Loucy (cell line): ENCODE results near the gene APOE.

Experiments
- H2AFZ ChIP-seq: fragments of 200-600 bp; sonication (generic); 2 replicates; pipeline ENCODE4 v1.6.0; 2016; ENCODE audit warnings: antibody characterized with exemption, mild to moderate bottlenecking, low read length, moderate library complexity
- H3F3A ChIP-seq: fragments of 200-600 bp; 2 replicates; pipeline ENCODE4 v1.6.0; 2016; ENCODE audit warnings: antibody characterized with exemption, low read depth, mild to moderate bottlenecking
- H3K27me3 ChIP-seq: fragments of 200-600 bp; sonication (generic); 2 replicates; pipeline ENCODE4 v1.6.1; 2014; ENCODE audit warnings: low read length, mild to moderate bottlenecking; ENCODE audit not compliant: insufficient read depth, poor library complexity, severe bottlenecking
- H3K36me3 ChIP-seq: fragments of 200-600 bp; sonication (generic); 2 replicates; pipeline ENCODE4 v1.6.1; 2016; ENCODE audit warnings: low read length; ENCODE audit not compliant: insufficient read depth
- H3K4me1 ChIP-seq: fragments of 200-600 bp; sonication (generic); 2 replicates; pipeline ENCODE4 v1.5.1; 2014; ENCODE audit warnings: low read length, mild to moderate bottlenecking; ENCODE audit not compliant: insufficient read depth, poor library complexity, severe bottlenecking
- H3K4me2 ChIP-seq: fragments of 200-600 bp; sonication (generic); 2 replicates; pipeline ENCODE4 v1.6.0; 2014; ENCODE audit warnings: antibody characterized with exemption, low read length, low read depth, mild to moderate bottlenecking; ENCODE audit not compliant: poor library complexity, severe bottlenecking
- H3K4me3 ChIP-seq: fragments of 200-600 bp; sonication (generic); 2 replicates; pipeline ENCODE4 v1.5.1; 2014; ENCODE audit warnings: low read length, mild to moderate bottlenecking, mixed read lengths; ENCODE audit not compliant: poor library complexity, severe bottlenecking
- H3K79me2 ChIP-seq: fragments of 200-600 bp; sonication (generic); 2 replicates; pipeline ENCODE4 v1.6.1; 2014; ENCODE audit warnings: low read length; ENCODE audit not compliant: insufficient read depth
- H3K9ac ChIP-seq: fragments of 200-600 bp; sonication (generic); 2 replicates; pipeline ENCODE4 v1.6.0; 2014; ENCODE audit warnings: mild to moderate bottlenecking, low read depth, low read length, moderate library complexity; ENCODE audit not compliant: poor library complexity, severe bottlenecking
- H3K9me2 ChIP-seq: fragments of 200-600 bp; sonication (generic); replicated peaks from 2 replicates; pipeline ENCODE4 v1.6.1; 2016; ENCODE audit warnings: low read depth, low read length, mixed read lengths
- H3K9me3 ChIP-seq: fragments of 200-600 bp; sonication (generic); 2 replicates; pipeline ENCODE4 v1.6.1; 2014; ENCODE audit warnings: mild to moderate bottlenecking, antibody characterized with exemption, low read length, low read depth; ENCODE audit not compliant: insufficient read depth
- H4K20me1 ChIP-seq: fragments of 200-600 bp; sonication (generic); 2 replicates; pipeline ENCODE4 v1.6.0; 2014; ENCODE audit warnings: antibody characterized with exemption, low read length, mild to moderate bottlenecking; ENCODE audit not compliant: insufficient read depth, poor library complexity, severe bottlenecking
- EZH2phosphoT487 ChIP-seq: fragments of 200-600 bp; IDR thresholded peaks from 2 replicates; pipeline ENCODE4 v1.6.1; 2018; ENCODE audit warnings: antibody characterized with exemption, mild to moderate bottlenecking, moderate library complexity, borderline replicate concordance
- TF ChIP-seq, protein P1 (sequence below): fragments of 200-600 bp; sonication (generic); conservative IDR thresholded peaks from 2 replicates; pipeline ENCODE4 v1.5.1; 2014; ENCODE audit warnings: mild to moderate bottlenecking, antibody characterized with exemption, low read length

The APOE gene

GRCh38 chr19:44947041-44947581 lies 41.5 kb downstream of the APOE start:
- no peak overlapping the region for H3K4me2 ChIP-seq

GRCh38 chr19:44948237-44948636 lies 42.6 kb downstream of the APOE start:
- H3K4me3 ChIP-seq: no peak overlapping the region
- H3K4me2 ChIP-seq: no peak overlapping the region
- H3K9me2 ChIP-seq: no peaks in the 10 kb centered on the region
- no peaks in the 10 kb centered on the region for H3F3A ChIP-seq
- no peaks in the 10 kb centered on the region for H4K20me1 ChIP-seq
- H2AFZ ChIP-seq: no peak overlapping the region
- H3K36me3 ChIP-seq: no peaks in the 10 kb centered on the region
- H3K4me1 ChIP-seq: no peaks in the 10 kb centered on the region
- no peaks in the 10 kb centered on the region for H3K27me3 ChIP-seq
- H3K79me2 ChIP-seq: no peaks in the 10 kb centered on the region
- TF ChIP-seq, protein P1, sequence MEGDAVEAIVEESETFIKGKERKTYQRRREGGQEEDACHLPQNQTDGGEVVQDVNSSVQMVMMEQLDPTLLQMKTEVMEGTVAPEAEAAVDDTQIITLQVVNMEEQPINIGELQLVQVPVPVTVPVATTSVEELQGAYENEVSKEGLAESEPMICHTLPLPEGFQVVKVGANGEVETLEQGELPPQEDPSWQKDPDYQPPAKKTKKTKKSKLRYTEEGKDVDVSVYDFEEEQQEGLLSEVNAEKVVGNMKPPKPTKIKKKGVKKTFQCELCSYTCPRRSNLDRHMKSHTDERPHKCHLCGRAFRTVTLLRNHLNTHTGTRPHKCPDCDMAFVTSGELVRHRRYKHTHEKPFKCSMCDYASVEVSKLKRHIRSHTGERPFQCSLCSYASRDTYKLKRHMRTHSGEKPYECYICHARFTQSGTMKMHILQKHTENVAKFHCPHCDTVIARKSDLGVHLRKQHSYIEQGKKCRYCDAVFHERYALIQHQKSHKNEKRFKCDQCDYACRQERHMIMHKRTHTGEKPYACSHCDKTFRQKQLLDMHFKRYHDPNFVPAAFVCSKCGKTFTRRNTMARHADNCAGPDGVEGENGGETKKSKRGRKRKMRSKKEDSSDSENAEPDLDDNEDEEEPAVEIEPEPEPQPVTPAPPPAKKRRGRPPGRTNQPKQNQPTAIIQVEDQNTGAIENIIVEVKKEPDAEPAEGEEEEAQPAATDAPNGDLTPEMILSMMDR: no peak
- no peak for TF ChIP-seq EZH2phosphoT487
- H3K9me3 ChIP-seq: no peaks in the 10 kb centered on the region
- H3K9ac ChIP-seq: no peak overlapping the region

More at GRCh38 chr19:44947041-44947581, 41.5 kb downstream of the APOE start:
- H3K9me3 ChIP-seq: no peaks in the 10 kb centered on the region
- no peak for TF ChIP-seq EZH2phosphoT487
- TF ChIP-seq, protein P1: no peak
- no peaks in the 10 kb centered on the region for H3K36me3 ChIP-seq
- H3K4me1 ChIP-seq: no peaks in the 10 kb centered on the region
- H3K79me2 ChIP-seq: no peaks in the 10 kb centered on the region
- H2AFZ ChIP-seq: no peak overlapping the region
- H3K9ac ChIP-seq: no peak overlapping the region
- no peaks in the 10 kb centered on the region for H3K9me2 ChIP-seq
- H3K4me3 ChIP-seq: no peak overlapping the region
- no peaks in the 10 kb centered on the region for H3F3A ChIP-seq
- H4K20me1 ChIP-seq: no peaks in the 10 kb centered on the region
- no peaks in the 10 kb centered on the region for H3K27me3 ChIP-seq

DNA sequence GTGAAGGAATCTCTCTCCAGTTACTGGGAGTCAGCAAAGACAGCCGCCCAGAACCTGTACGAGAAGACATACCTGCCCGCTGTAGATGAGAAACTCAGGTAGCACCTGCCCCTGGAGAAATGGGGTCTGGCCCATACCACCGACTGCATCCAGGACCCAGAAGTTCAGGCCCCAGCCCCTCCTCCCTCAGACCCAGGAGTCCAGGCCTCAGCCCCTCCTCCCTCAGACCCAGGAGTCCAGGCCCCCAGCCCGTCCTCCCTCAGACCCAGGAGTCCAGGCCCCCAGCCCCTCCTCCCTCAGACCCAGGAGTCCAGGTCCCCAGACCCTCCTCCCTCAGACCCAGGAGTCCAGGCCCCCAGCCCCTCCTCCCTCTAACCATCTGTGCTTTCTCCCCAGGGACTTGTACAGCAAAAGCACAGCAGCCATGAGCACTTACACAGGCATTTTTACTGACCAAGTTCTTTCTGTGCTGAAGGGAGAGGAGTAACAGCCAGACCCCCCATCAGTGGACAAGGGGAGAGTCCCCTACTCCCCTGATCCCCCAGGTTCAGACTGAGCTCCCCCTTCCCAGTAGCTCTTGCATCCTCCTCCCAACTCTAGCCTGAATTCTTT lies 43.3 kb downstream of the APOE start:
- H3K4me2 ChIP-seq: no peak overlapping the region
- no peaks in the 10 kb centered on the region for H3K9me2 ChIP-seq
- TF ChIP-seq, protein P1: no peak
- TF ChIP-seq EZH2phosphoT487: no peak
- peaks cover 5% of the 10 kb centered on the region; the same call in 1 of the 2 replicates for H3K79me2 ChIP-seq
- no peak overlapping the region for H2AFZ ChIP-seq
- H3K27me3 ChIP-seq: no peaks in the 10 kb centered on the region
- H3K9ac ChIP-seq: no peak overlapping the region
- no peaks in the 10 kb centered on the region for H3K36me3 ChIP-seq
- no peaks in the 10 kb centered on the region for H4K20me1 ChIP-seq
- H3F3A ChIP-seq: no peaks in the 10 kb centered on the region
- H3K9me3 ChIP-seq: no peaks in the 10 kb centered on the region
- no peak overlapping the region for H3K4me3 ChIP-seq
- peaks cover 5% of the 10 kb centered on the region for H3K4me1 ChIP-seq
